ENCODE data around the gene PGLYRP4.

- TF ChIP-seq CTCF (IDR thresholded peaks at IDR 0.05) (no peak), POLR2AphosphoS5 (IDR thresholded peaks at IDR 0.05; ENCODE audit: low read depth, low read length) (no peak), TCF7L2 (IDR thresholded peaks at IDR 0.05; ENCODE audit: low read depth, low read length) (no peak)
These were observed 57.1 kb downstream of the PGLYRP4 start for GRCh38 chr1:153291514-153291913.

All from Panc1 (cell line).